ENCODE measurements around the gene RPS13. TPM values are rescaled to one million over a fixed set of nuclear protein-coding genes. Genes with fewer than 3 reads are reported as not detected.
"Not testable (repeated sequence)": the region's sequence is repeated elsewhere in the genome, so short reads cannot be mapped to it uniquely, and the experiment has no call there.

The RPS13 gene
- total RNA-seq, 1 donor from 2014 or later: 835 TPM

DNA sequence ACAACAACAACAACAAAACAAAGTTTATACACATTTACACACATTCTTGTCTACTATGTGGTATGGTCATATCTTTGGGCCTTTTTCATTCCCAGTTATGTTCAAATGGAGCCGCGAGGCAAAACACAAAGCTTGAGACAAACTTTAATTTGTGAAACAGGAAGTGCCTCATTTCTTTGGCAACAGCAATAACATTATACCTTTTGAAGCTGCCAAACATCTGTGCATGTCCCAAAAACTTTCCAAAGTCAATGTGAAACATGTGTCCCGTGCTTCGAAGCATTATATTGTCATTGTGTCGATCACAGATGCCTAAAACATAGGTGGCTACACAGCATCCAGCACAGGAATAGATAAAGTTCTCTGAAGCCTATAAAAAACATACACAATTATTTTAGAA, 25.0 kb upstream of the RPS13 start:
- no peak for DNase-seq
- Histone ChIP-seq H3K27me3 (ENCODE audit: low read depth) (no peaks in the 10 kb centered on the region), H3K9me3 (no peaks in the 10 kb centered on the region), H3K27ac (no peak overlapping the region), H3K4me3 (no peak overlapping the region), H3K4me1 (no peaks in the 10 kb centered on the region), H3K36me3 (peaks cover 97% of the 10 kb centered on the region)
- no peak for ATAC-seq
- no peak for TF ChIP-seq CTCF (IDR thresholded peaks at IDR 0.05)
- intact Hi-C loops (cut with DNase I): no loop called here

DNA sequence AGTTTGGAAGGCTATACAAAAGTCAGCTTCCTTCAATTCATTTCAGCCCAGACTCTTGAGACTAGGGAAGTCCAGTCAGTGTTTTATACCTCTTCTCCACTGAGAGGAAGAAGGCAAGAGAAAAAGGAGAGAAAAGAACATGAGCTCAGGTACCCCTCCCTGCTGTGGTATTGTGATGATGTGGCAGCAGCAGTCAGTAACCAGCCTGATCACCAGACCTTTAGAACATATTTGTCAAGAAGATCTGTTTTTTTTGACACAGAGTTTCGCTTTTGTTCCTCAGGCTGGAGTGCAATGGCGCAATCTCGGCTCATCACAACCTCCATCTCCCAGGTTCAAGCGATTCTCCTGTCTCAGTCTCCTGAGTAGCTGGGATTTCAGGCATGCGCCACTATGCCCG, 21.2 kb upstream of the RPS13 start:
- intact Hi-C loops (cut with DNase I): no loop called here
- peak; percentile 69 for ATAC-seq
- Histone ChIP-seq H3K27ac (peak overlapping the region; percentile 66), H3K4me3 (no peak overlapping the region), H3K36me3 (peaks cover 97% of the 10 kb centered on the region), H3K4me1 (no peaks in the 10 kb centered on the region), H3K27me3 (ENCODE audit: low read depth) (no peaks in the 10 kb centered on the region), H3K9me3 (no peaks in the 10 kb centered on the region)
- TF ChIP-seq CTCF (IDR thresholded peaks at IDR 0.05): no peak
- DNase-seq: no peak

- peak; percentile 59 to 69 for ATAC-seq
- peaks cover 97% of the 10 kb centered on the region for H3K36me3 ChIP-seq
These were observed 20.6 kb upstream of the RPS13 start for GRCh38 chr11:17098038-17098437.

GRCh38 chr11:17085976-17086375, 8.5 kb upstream of the RPS13 start:
- peaks cover 43% of the 10 kb centered on the region for H3K36me3 ChIP-seq
- H3K4me1 ChIP-seq; H3K4me3 ChIP-seq; H3K27ac ChIP-seq; DNase-seq; H3K9me3 ChIP-seq; intact Hi-C loops (cut with DNase I); H3K27me3 ChIP-seq (ENCODE audit: low read depth); ATAC-seq: not testable (repeated sequence)

More at GRCh38 chr11:17098038-17098437, 20.6 kb upstream of the RPS13 start:
- Histone ChIP-seq H3K9me3 (no peaks in the 10 kb centered on the region), H3K4me3 (no peak overlapping the region), H3K4me1 (no peaks in the 10 kb centered on the region), H3K27me3 (ENCODE audit: low read depth) (no peaks in the 10 kb centered on the region), H3K27ac (peak overlapping the region; percentile 66)
- intact Hi-C loops (cut with DNase I): no loop called here
- no peak for DNase-seq
- no peak for TF ChIP-seq CTCF (IDR thresholded peaks at IDR 0.05)

- DNase-seq (no peak), ATAC-seq (peak; percentile 59)
- peak overlapping the region; percentile 80 for H3K4me3 ChIP-seq
- intact Hi-C loops (cut with DNase I): no loop called here
- H3K36me3 ChIP-seq: peaks cover 38% of the 10 kb centered on the region
- peak overlapping the region; percentile 92 for H3K27ac ChIP-seq
- no peak for TF ChIP-seq CTCF (IDR thresholded peaks at IDR 0.05)
- no peaks in the 10 kb centered on the region for H3K27me3 ChIP-seq (ENCODE audit: low read depth)
- peaks cover 30% of the 10 kb centered on the region for H3K4me1 ChIP-seq
- no peaks in the 10 kb centered on the region for H3K9me3 ChIP-seq
These were observed 287 bp downstream of the RPS13 start for GRCh38 chr11:17077240-17077519.

- intact Hi-C loops (cut with DNase I): no loop called here
These were observed 789 bp downstream of the RPS13 start for GRCh38 chr11:17076517-17077239.

More at GRCh38 chr11:17076517-17077239, 789 bp downstream of the RPS13 start:
- Histone ChIP-seq H3K9me3 (no peaks in the 10 kb centered on the region), H3K4me3 (peak overlapping the region; percentile 80), H3K4me1 (peaks cover 30% of the 10 kb centered on the region), H3K36me3 (peaks cover 41% of the 10 kb centered on the region), H3K27me3 (ENCODE audit: low read depth) (no peaks in the 10 kb centered on the region), H3K27ac (peak overlapping the region; percentile 92)
- DNase-seq (no peak), ATAC-seq (peak; percentile 12 to 34)
- no peak for TF ChIP-seq CTCF (IDR thresholded peaks at IDR 0.05)
